IPS-18c (cell line): Measurements from ENCODE around the gene EDN1.

Experiments
- H3K4me3 ChIP-seq: 2 replicates; pipeline ENCODE4 v1.7.0; 2013; ENCODE audit warnings: low read depth, mild to moderate bottlenecking, low read length, moderate library complexity; ENCODE audit not compliant: insufficient read depth
- H3K9me3 ChIP-seq: one replicate; pipeline ENCODE4 v1.6.1; 2013; ENCODE audit warnings: mild to moderate bottlenecking, low read length, moderate library complexity; ENCODE audit not compliant: control insufficient read depth, insufficient read depth

The EDN1 gene

DNA sequence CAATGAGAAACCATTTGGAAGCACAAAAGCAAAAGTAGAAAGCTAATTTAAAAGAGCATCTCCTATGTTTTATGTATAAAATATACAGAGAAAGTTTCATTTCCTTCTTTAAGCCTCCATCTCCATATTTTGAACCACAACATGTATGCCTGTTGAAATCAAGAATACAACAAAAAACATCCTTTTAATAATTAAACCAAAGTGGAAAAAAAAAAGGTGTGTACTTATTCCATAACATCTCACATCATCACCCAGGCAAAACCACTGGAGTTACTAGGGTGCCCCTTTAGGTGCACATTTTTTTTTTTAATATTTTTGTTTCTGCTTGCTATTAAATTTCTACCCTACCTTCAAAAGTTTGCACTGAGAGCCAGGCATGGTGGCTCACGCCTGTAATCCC, 43.0 kb downstream of the EDN1 start:
- Histone ChIP-seq H3K9me3 (no peaks in the 10 kb centered on the region), H3K4me3 (no peak overlapping the region)

DNA sequence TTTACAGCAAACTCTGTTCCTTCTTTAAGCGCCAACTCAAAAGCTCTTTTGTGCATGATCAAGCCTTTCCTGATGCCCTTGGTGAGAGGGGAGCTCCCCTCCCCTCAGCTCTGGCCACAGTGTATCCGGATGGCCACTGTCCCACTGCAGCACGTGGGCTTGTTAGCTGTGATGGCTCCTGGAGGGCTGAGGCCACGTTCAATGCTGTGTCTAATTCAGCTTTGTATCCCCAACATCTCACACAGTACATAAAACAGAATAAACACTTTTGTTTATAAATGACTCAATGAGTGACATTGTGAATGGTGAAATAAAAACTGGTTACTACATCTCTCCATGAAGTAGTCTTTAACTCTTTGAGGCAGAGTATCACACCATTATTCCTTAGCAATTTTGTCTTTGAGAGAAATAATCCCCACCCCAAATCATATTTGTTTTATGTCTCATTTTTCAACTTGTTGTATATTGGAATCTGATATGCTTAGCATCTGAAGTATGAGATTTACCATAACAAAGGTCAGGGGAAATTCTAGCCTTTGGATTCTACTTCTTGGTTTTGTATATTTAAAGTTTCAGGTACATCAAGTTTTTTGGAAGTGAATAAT, 44.5 kb downstream of the EDN1 start:
- no peak overlapping the region for H3K4me3 ChIP-seq
- H3K9me3 ChIP-seq = peaks cover under 1% of the 10 kb centered on the region

DNA sequence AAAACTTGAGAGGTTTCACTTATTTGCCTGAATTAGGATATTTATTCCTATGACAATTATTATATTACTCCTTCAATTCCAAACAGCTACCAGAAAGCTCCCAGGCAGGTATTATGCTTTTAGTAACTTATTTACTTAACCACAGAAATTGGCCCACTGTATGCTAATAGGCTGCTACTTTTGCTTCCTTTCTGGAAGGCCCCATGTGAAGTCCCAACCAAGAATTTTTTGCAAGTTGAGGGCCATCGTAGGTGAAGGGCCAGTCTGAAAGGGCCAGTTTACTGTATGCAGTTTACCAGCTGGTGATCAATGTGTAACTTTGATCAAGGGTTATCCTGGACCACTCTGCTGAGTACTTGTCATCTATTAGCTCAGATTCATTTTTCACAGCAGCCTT, 45.0 kb downstream of the EDN1 start:
- H3K4me3 ChIP-seq = no peak overlapping the region
- H3K9me3 ChIP-seq = peaks cover 2% of the 10 kb centered on the region

DNA sequence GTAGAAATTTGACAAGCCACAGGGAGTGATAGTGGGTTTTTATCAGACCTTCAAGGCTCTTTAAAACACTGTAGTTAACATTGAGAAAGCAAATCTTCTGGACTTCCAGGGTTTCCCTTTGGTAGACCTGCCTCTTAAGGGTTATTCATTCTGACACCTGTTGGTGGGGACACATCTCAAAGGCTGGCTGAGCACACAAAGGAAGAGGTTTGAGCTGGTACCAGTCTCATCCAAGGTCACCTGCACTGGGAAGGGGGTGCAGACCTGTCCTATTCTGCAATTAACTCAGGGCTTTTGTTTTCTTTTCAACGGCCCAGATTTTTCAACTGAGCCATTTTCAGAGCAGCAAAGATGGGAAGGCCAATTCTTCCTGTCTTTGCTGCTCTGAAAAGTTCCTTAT, 45.6 kb downstream of the EDN1 start:
- H3K9me3 ChIP-seq = peaks cover 2% of the 10 kb centered on the region
- H3K4me3 ChIP-seq = no peak overlapping the region

DNA sequence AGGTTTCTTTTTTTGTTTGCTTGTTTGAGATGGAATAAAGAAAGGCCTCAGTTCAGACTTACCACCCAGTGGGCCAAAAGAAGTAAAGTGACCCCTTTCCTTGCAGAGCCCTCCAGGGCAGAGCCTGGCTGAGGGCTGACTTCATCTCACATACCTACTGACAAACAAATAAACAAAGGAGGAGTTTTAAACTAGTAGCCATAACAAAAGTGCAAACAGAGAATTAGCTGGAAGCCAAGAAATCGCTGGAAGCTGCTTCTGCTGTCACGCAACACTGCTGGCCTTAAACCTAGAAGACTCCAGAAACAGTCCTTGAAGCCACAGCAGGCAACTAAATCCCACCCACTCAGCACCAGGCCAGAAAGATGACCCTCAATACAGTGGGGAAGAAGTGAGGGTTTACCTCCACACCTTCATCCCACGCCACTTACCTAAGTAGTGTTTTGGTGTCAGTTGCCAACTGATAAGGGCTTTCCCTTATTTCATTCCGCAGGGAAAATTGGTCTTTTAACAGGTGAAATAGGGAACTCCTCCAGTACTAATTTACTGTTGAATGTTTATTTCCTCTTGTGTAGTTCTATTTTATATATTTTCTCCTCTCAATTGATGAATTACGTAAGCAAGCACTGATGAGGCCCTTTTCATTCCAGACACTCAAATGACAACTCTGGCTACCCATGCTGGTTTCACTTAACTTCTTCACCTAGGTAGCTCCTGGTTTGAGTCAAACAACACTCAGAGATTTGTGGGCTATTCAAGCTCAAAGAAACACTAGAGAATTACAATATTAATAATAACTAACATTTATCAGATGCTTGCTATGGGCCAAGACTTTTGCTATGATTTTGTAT, 46.2 kb downstream of the EDN1 start:
- Histone ChIP-seq H3K4me3 (no peak overlapping the region), H3K9me3 (peaks cover 2% of the 10 kb centered on the region)

DNA sequence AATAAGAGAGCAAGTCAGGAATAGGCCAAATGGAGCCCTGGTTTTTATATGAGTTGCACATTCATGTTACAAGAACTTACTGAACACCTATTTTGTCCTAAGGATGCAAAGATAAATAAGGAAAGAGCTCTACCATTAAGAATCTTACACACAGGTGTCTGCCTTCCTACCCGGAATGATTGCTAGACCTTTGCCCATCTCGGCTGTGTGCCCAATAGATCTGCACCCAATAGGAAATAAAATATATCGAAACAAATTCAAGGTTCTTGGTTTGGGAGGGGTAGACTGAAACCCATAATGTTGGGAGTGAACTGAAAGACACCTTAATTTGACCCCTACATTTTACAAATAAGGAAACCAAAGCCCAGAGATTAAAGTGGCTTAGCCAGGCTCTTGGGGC, 48.9 kb downstream of the EDN1 start:
- Histone ChIP-seq H3K9me3 (peaks cover 2% of the 10 kb centered on the region), H3K4me3 (no peak overlapping the region)

DNA sequence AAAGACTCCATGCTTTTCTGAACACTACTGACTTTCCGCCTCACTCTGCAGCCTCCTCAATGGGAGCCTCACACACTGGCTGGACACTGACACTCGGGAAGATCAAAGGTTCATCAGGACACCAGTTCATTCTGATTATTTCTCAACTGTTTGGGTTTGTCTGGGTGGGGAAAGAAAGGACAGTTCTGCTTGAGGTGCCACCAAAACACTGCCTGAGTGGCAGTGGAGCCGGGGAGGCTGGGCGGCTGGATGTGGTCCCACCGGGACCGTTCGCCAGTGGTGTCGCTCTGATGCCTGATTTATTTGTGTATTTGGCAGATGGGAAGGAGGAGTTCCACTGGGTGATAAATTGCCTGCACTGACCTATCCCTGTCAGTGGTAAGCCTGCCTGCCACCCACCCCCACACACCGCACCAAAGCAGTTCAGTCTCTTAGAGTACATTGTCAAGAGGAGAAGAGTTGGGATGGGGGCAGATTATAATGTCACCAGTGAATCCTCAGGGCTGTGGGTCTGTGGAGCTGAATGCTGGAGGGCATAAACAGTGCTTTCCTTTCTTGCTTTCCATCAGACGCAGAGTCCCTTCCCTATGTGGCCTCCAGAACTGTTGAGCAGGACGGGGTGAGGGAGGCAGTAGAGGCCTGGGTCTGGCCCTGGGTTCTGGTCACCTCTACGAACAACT, 49.8 kb downstream of the EDN1 start:
- H3K4me3 ChIP-seq = no peak overlapping the region
- H3K9me3 ChIP-seq = peaks cover 2% of the 10 kb centered on the region

DNA sequence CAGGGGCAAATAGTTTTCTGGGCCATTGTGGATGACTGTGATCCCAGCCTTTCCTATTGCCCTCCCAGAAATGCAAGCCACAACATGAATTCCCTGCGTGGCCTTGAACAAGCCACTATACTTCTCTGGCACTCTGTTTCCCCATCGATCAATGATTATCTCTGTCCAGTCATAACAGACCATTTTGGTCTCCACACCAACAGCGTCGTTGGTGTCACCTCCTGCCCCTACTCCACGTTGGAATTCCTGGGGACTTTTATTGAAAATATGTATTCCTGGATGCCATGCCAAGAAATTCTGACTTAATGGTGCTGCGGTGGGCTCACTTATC, 50.3 kb downstream of the EDN1 start:
- Histone ChIP-seq H3K4me3 (no peak overlapping the region), H3K9me3 (peaks cover 2% of the 10 kb centered on the region)

DNA sequence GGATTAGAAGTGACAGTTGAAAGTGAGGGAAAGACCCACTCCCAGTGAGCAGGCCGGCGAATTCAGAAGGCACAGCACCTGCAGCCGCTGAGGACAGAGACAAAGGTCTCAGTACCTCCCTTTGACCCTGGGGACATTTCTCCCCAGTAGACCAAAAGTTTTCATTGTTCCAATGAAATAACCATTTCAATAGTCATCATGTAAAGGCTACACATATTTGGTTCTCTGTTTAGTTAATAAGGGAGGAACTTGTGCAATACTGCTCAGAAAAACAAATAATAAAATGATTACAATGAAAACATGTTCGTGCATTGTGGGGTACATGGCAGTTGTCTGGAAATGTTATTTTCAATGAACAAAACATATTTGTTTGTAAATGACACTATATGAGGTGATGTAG, 52.5 kb downstream of the EDN1 start:
- H3K4me3 ChIP-seq = no peak overlapping the region
- peaks cover 2% of the 10 kb centered on the region for H3K9me3 ChIP-seq

DNA sequence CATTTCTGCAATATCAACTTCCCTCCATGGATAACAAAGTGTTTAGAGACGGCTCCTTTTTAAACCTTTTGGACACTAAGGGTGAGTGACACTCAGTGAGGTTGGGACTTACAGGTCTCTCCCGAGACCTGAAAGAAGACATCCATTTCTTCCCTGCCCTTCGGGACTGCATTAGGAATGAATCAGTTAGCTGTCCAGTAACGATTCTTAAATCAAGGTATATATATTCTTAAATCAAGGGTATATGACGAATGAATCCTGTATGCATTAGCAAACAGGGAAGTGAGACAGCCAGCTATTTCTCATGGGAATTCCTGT, 52.9 kb downstream of the EDN1 start:
- no peak overlapping the region for H3K4me3 ChIP-seq
- H3K9me3 ChIP-seq = peaks cover 2% of the 10 kb centered on the region

DNA sequence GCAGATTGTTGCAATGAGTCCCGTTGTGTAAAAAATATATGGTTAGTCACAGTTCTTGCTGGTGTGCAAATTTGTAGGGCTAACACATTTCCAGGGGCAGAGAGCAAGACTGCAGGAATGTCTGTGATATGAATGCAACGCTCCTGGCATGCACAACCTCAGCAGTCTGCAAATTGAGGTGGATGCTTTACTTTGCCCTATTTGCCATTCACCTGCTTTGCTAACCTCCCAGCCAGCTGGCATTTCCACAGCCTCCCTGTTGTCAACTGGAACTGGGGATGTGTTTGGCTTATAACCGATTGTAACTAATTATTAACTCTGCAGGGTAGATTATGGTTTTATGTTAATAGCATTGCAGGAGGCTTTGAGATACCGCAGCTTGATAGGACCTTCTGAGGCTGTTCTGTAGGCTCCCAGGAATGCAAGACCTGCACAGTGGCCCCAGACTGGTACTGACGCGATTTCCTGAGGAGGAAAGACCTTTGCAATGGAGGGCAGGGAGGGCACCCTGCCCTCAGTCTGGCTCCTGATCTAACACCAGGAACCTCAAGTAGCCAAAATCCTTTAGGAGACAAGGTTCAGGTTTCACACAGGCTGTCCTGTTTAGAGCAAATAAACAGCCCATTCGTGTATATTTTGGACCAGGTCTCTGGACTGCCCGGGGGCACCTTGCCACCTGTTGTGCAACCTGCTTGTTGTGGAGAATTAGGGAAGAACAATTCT, 53.4 kb downstream of the EDN1 start:
- Histone ChIP-seq H3K9me3 (peaks cover 2% of the 10 kb centered on the region), H3K4me3 (no peak overlapping the region)

DNA sequence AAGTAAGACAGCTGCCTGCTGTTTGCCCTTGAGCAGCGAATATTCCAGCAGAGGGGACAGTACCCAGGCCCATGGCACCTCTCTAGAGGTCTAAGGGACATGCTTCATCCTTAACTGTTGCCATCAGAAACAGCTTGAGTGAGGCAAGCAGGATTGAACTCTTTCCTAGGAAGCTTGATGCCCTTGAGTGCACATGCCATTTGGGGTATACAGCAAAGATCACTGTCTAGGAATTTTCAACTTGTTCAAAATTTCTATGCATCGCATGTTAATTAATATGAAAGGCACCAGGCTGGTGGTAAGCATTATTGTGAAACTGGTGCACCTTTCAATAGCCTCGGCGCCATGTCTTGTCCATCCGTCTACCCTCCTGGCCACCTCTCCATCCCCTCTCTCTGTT, 54.1 kb downstream of the EDN1 start:
- Histone ChIP-seq H3K4me3 (no peak overlapping the region), H3K9me3 (peaks cover 2% of the 10 kb centered on the region)

DNA sequence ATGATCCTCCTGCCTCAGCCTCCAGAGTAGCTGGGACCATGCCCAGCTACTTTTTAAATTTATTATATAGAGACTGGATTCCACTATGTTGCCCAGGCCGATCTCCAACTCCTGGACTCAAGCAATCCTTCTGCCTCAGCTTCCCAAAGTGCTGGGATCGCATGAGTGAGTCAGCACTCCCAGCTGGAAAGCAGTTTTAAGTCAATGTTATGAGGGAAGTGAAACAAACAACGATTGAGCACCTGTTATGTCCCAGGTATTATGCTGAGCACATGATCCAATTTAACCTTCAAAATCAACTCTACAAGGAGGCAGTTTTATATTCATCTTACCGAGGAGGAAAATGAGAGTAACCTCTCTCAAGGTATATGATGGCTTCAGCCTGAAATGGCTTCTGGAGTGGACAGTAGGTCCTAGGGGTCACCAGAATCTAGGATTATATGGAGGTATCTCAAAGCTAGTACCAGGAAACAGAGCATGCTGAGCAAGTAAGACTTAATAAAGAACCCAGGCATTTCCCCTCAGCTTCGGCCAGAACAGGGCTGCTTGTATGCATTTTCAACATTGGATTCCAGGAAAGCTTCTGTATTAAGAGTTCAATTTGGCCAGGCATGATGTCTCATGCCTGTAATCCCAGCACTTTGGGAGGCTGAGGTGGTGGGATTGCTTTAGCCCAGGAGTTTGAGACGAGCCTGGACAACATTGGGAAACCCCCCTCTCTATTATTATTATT, 55.0 kb downstream of the EDN1 start:
- Histone ChIP-seq H3K4me3 (no peak overlapping the region), H3K9me3 (no peaks in the 10 kb centered on the region)

DNA sequence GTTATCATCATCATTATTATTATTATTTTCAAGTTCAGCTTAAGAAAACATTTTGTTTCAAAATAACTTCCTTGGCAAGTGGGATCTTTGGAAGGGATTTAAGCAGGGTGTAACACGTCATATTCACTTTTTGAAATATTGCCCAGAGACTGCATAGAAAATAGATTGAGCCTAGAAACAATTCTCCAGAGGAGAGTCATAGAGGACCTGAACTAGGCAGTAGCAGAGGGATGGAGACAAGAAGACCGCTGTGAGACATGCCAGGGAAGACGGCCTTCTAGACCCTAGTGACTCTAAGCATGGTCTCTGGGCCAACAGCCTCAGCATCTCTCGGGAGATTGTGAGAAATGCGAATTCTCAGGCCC, 55.5 kb downstream of the EDN1 start:
- no peaks in the 10 kb centered on the region for H3K9me3 ChIP-seq
- H3K4me3 ChIP-seq = no peak overlapping the region
